Posterior vena cava (tissue), 2 donors: ENCODE measurements around the gene PRKCH. TPM values are rescaled to one million over a fixed set of nuclear protein-coding genes. Genes with fewer than 3 reads are reported as not detected.
"Not testable (repeated sequence)": the region's sequence is repeated elsewhere in the genome, so short reads cannot be mapped to it uniquely, and the experiment has no call there.

Experiments
- DNase-seq: peaks from one replicate; pipeline ENCODE4 v3.0.0-alpha.2; 2020; ENCODE audit warnings: low spot score
- intact Hi-C, 2 donors: fragments of 100-400 bp; cut with DNase I; formaldehyde crosslinking; loops; one replicate each; pipeline versions ENCODE4 v1.14.1 to v1.14.2; 2022 to 2023
- total RNA-seq, 2 donors: library from RNA; stranded (reverse); fragmentation: NEBNext Ultra II Directional; extraction: Animal tissue kit (Norgen Biotek cat#: 25700); gene quantifications; one replicate each; pipeline ENCODE4 v1.2.1, GENCODE V29; 2021
- donor health status: DM: yes; HTN: yes; CAD: no.
- donor health status: DM: yes; HTN: yes; CAD: no.

The PRKCH gene
- total RNA-seq, 2 donors from 2014 or later = 37.3 to 37.5 TPM

- no peak for DNase-seq
- intact Hi-C loops = no loop called here
Observed at GRCh38 chr14:61403411-61403810, 82.0 kb downstream of the PRKCH start.

DNA sequence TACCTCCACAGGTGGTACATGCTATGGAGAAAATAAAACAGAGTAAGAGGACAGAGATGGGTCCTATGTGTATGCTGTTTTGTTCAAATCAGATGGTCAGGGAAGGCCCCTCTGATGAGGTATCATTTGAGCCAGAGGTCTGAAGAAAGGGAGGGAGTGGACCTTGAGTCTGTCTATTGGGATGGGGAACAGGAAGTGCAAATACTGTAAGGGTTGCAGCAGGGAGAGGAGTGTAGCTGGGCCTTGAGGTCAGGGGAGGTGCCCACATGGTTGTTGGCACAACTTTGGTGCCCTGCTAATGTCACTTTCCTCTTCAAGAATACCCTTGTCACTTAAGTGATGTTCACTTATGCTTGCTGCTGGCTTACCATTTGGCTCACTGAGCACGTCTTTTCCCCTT is 83.3 kb downstream of the PRKCH start:
- no peak for DNase-seq
- intact Hi-C loops = no loop called here

GRCh38 chr14:61406198-61406597 is 84.8 kb downstream of the PRKCH start:
- DNase-seq = no peak
- intact Hi-C loops = no loop called here

DNA sequence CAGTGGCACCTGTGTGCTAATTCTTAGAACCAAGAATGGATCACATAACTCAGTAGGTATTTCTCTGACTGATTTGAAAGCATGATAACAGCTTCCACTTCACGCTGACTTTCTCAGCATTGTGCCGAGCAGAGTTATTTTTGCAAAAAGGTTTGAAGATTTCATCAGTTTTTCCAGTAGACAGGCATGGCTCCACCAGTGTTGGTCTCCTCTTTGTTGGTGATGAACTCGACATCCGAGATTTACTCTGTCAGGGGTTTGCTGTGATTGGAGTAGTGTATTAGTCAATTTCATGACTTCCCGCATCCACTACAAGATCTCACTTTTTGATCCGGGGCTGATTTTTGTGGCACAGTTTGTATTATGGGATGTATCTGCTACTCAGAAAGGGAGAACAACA is 85.3 kb downstream of the PRKCH start:
- no peak for DNase-seq
- intact Hi-C loops = no loop called here

GRCh38 chr14:61408498-61408897 is 87.1 kb downstream of the PRKCH start:
- DNase-seq = no peak
- intact Hi-C loops = no loop called here

DNA sequence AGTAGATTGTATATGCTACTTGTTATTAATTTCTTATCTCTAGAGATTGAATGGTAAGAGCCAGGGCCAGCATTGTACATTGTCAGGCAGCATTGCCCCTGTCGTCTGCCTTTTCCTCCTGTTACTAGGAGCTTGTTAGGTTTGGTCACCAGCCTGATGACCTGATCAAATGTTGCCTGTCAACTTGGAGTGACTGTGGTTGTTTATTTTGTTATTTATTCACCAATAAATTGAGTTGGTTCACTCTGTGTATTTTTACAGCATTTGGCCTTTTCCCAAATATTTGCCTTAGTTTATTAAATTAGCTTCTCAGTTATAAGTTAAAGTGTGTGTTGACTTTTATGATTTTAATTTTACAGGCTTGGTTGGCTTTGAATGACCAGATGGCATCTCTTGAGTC is 88.4 kb downstream of the PRKCH start:
- DNase-seq = no peak
- intact Hi-C loops = no loop called here

- intact Hi-C loops = not testable (repeated sequence)
Observed at GRCh38 chr14:61415934-61416333, 94.6 kb downstream of the PRKCH start.

GRCh38 chr14:61416591-61416990 is 95.2 kb downstream of the PRKCH start:
- no peak for DNase-seq
- intact Hi-C loops = no loop called here

More at GRCh38 chr14:61415934-61416333, 94.6 kb downstream of the PRKCH start:
- not testable (repeated sequence) for DNase-seq

DNA sequence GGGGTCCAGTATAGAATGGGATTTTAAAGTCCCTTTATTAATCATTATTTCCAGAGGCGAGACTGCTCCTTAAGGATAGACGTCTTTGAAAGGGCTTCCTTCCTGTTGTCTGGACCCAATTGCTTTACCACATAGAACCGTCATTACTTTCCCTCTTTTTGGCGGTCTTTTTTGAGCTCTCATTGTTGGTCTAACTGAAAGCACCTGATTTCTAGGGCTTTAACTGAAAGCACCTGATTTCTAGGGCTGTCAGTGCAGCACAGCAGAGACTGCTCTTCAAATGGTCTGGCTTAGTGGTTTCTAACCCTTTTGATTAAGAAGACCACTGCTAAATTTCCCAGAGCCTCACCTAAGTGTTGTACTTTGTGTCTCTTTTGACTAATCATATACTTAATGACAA is 95.8 kb downstream of the PRKCH start:
- intact Hi-C loops = no loop called here
- no peak for DNase-seq

- DNase-seq = no peak
- intact Hi-C loops = no loop called here
Observed at GRCh38 chr14:61417883-61418455, 96.6 kb downstream of the PRKCH start.

DNA sequence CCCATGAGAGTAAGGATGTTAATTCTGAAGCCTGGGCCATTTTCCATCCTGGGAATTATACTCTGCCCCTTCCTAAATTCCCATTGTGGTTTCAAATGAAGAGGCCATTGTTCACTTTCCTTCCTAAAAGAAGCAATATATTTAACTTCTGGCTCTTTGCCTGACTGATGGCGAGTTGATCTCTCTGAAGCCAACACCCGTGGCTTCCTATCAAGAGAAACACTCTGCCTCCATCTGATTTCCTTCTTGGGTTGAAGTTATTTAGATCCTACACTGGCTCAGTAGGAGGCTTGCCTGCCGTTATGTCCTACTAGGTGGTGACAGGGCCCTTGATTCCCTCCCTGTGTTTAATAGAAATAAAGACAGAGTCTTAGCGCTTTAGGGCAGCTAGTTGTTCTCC is 97.4 kb downstream of the PRKCH start:
- no peak for DNase-seq
- intact Hi-C loops = no loop called here

GRCh38 chr14:61419201-61419600 is 97.8 kb downstream of the PRKCH start:
- no peak for DNase-seq
- intact Hi-C loops = no loop called here

DNA sequence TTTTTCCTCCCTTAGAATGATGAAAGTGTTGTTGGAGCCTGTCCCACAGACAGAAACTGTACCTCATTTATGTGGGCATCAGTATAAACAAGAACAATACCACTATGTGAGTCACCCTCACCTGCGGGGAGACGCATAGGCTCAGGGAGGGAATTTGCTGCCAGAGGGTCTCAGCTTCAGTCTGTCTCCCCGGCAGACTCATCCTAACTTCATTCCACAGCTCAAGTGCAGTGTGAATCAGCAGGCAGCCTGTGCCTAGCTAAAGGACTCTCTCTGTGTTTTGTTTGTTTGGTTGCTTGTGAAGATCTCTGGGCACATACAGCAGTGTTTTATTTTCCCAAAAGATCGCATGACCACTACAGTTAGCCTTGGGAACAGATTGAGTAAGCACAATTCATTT is 98.9 kb downstream of the PRKCH start:
- DNase-seq = no peak
- intact Hi-C loops = loop anchor here in 1 of 2 donors (10.0 kb wide), 1 partner anchor 106 kb away; no protein-coding TSS in a partner anchor

- intact Hi-C loops = loop anchor here in 1 of 2 donors (10.0 kb wide), 1 partner anchor 107 kb away; no protein-coding TSS in a partner anchor
Observed at GRCh38 chr14:61421212-61421923, 100.0 kb downstream of the PRKCH start.

GRCh38 chr14:61426048-61426447 is 104.7 kb downstream of the PRKCH start:
- intact Hi-C loops = loop anchor here in 1 of 2 donors (10.0 kb wide), 1 partner anchor 111 kb away; no protein-coding TSS in a partner anchor
- no peak for DNase-seq

More at GRCh38 chr14:61421212-61421923, 100.0 kb downstream of the PRKCH start:
- no peak for DNase-seq

DNA sequence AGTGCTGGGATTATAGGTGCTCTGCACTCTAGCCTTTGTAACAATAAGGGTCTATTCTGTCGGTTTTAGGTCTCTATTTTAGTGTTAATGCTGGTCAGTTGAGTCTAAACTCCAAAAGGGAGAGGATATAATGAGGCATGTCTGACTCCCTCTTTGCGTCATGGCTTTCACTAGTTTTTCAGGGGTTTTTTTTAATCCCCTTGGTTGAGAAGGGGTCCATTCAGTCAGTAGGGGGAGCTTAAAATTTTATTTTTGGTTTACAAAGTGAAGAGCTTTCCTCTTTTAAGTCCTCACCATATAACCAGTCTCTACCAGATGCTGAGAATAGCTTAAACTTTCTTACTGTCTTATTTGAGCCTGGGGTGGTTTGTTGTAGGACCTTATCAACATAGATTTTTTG is 106.9 kb downstream of the PRKCH start:
- DNase-seq = no peak
- intact Hi-C loops = loop anchor here in 1 of 2 donors (10.0 kb wide), 1 partner anchor 113 kb away; no protein-coding TSS in a partner anchor

DNA sequence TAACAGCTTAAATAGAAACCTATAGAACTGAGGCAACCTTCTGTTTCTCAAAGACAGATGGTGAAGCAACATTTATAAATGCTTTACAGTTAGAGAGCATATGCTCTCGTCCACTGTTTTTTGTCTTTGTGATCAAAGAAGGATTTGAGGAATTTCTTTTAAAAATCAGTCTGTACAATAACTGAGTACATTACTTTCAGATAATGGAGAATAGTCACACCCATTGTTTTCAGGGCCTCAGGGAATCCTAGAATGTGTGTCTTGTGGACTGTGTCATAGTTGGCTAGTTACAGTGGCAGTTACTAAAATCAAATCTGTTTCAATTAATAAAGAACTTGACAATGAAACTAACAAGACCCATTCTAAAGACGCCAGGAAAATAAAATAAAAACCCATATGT is 107.9 kb downstream of the PRKCH start:
- no peak for DNase-seq
- intact Hi-C loops = loop anchor here in 1 of 2 donors (10.0 kb wide), 1 partner anchor 115 kb away; no protein-coding TSS in a partner anchor

GRCh38 chr14:61430066-61430757 is 108.8 kb downstream of the PRKCH start:
- DNase-seq = no peak

GRCh38 chr14:61433169-61433568 is 111.8 kb downstream of the PRKCH start:
- no peak for DNase-seq
- intact Hi-C loops = no loop called here

More at GRCh38 chr14:61430066-61430757, 108.8 kb downstream of the PRKCH start:
- intact Hi-C loops = no loop called here

GRCh38 chr14:61433828-61434227 is 112.4 kb downstream of the PRKCH start:
- intact Hi-C loops = no loop called here
- DNase-seq = no peak
